Daoy (cell line): ENCODE results near the gene CFAP52. TPM values are rescaled to one million over a fixed set of nuclear protein-coding genes. Genes with fewer than 3 reads are reported as not detected.
"Not testable (repeated sequence)": the region's sequence is repeated elsewhere in the genome, so short reads cannot be mapped to it uniquely, and the experiment has no call there.

Experiments
- DNase-seq: peaks from one replicate; pipeline ENCODE4 v3.0.0-alpha.2; 2015; ENCODE audit warnings: low read depth
- total RNA-seq: library from RNA; depleted of rRNA; stranded (reverse); fragments of >200 nt; shearing (Covaris generic); gene quantifications from 2 replicates; pipeline ENCODE4 v1.2.3, GENCODE V29; 2014; rRNA removed

CFAP52 gene, protein sequence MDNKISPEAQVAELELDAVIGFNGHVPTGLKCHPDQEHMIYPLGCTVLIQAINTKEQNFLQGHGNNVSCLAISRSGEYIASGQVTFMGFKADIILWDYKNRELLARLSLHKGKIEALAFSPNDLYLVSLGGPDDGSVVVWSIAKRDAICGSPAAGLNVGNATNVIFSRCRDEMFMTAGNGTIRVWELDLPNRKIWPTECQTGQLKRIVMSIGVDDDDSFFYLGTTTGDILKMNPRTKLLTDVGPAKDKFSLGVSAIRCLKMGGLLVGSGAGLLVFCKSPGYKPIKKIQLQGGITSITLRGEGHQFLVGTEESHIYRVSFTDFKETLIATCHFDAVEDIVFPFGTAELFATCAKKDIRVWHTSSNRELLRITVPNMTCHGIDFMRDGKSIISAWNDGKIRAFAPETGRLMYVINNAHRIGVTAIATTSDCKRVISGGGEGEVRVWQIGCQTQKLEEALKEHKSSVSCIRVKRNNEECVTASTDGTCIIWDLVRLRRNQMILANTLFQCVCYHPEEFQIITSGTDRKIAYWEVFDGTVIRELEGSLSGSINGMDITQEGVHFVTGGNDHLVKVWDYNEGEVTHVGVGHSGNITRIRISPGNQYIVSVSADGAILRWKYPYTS
- total RNA-seq: not detected in 2 replicates

GRCh38 chr17:9576521-9577372 is at the start of gene CFAP52:
CFAP52 (plus strand) TSS chr17:9576642; CDS start chr17:9576696, 54 bp downstream.
- peak; percentile 73 for DNase-seq

GRCh38 chr17:9527788-9528187 is 48.7 kb upstream of the CFAP52 start:
- no peak for DNase-seq

GRCh38 chr17:9529033-9529700 is 47.3 kb upstream of the CFAP52 start:
- DNase-seq: no peak

GRCh38 chr17:9531034-9531433 is 45.4 kb upstream of the CFAP52 start:
- no peak for DNase-seq

GRCh38 chr17:9532715-9533114 is 43.7 kb upstream of the CFAP52 start:
- no peak for DNase-seq

DNA sequence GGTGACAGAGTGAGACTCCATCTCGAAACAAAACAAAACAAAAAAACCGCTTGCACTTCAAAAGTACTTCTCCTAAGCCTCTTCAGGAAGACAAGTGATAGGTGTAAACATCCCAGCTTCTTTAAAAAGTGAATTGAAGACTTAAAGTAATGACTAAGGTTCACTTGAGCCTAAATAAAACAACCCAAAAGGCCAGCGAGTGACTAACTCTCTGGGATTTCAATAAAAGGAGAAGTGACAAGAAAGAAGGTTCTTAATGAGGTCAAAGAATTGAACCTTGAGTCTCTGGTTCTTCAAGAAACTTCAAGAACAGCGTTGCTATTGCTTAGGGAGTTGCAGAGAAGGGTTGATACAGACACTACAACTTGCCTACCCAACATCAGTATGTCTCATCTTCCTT is 43.0 kb upstream of the CFAP52 start:
- DNase-seq: no peak

DNA sequence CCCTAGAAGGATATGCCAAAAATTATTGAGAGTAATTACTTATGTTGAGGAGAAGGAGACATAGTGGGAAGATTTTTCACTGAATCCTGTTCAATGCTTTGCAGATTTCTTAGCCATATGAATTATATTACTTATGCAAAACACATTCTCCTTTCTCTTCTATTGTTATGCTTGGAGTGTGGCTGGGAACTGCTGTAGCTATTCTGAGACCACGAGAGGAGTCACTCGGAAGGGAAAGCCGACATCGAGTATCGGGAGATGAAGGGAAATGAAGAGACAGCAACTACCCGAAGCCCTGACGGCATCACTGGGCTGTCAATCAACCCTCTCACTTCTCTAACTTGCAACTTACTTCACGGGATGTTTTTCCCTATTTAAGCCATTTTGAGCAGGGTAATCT is 40.4 kb upstream of the CFAP52 start:
- DNase-seq: no peak

DNA sequence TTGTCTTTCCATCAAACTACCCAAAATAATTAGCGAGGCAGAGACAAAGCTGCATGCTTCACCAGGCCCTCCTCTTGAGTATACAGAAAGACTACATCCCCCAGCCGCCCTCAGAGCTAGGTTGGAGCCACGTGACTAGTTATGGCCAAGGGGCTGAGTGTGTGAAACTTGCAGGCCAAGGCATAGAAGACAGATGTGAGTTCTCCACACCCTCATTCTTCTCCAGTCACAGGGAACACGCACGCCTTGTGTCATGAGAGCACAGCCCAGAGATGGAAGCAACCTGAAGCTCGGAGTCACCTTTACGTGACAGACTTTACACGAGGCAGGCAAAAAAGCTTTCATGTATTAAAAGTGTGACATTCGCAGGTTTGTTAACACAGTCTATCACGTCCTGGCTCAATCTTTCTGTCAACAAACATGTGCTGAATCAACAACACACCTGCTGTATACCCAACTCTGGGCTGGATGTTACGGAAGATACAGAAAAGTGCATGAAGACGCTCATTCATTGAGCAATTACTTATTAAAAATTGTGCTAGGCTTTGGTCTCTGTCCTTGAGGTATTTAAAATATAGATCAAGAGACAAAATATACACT is 39.2 kb upstream of the CFAP52 start:
- no peak for DNase-seq

GRCh38 chr17:9538626-9539025 is 37.8 kb upstream of the CFAP52 start:
- DNase-seq: no peak

GRCh38 chr17:9541718-9542117 is 34.7 kb upstream of the CFAP52 start:
- no peak for DNase-seq

- peak; percentile 12 for DNase-seq
These were observed 32.2 kb upstream of the CFAP52 start for GRCh38 chr17:9544221-9544620.

DNA sequence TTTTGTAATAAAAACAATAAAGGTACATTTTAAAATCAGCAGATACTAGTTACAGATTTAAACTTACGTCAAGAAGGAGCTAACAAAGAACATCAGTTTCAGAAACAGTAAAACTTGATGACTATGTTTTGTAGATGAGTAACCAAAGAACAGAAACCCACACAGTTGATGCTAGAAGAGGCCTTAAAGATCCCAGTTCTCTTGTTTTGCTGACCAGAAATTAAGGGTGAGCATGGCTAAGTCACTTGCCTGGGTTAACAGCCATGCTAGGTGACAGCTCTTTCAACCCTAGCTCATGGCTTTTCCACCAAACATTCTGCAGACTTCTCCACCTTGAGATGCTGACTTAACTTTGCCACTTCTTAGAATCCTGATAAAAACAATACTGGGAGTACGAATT is 27.2 kb upstream of the CFAP52 start:
- DNase-seq: no peak

DNA sequence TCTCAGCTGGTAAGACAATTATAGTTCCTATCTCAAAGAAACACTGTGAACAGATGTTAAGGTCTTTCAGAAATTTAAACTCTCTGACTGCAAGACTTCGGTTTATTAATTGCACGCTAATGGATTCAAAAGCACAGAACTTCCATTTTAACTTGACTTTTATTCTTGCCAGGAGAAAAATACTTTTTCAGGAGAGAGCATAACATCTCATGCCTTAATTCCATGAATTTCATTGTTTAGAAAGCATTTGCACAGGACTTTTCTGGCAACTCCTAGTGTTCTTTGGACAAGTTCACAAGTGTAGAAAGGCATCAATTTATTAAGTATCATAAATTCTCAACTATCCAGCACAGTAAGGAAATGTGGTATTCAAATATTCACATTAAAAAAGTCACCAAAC is 23.3 kb upstream of the CFAP52 start:
- DNase-seq: no peak

- no peak for DNase-seq
These were observed 22.8 kb upstream of the CFAP52 start for GRCh38 chr17:9553596-9553995.

GRCh38 chr17:9554715-9555114 is 21.7 kb upstream of the CFAP52 start:
- peak; percentile 46 for DNase-seq

DNA sequence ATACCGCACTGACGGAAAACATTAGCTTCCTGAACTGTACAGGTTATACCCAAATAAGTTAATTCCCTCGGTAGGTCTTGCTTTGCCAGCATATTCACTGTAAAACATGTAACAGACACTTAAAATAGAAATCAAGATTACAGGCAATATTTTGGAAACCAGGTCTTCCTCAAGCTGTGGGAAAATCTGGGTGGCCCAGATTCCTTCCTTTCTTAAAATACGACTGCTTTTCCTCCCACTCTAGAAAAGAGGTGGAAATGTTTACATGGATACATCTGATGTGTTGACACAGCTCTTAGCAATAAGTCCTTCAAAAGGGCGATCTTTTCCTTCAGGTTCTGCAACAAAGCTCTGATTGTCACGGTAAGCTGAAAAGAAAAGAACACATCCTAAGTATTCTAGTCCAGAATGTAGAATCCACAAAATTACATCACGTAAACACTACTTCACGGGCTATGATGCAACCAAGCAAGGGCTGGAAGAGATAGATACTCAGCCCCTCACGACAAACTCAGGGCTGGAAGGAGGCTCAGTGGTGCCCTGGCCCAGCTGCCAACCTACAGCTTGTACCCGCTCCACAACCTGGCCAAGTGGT is 19.2 kb upstream of the CFAP52 start:
- no peak for DNase-seq

DNA sequence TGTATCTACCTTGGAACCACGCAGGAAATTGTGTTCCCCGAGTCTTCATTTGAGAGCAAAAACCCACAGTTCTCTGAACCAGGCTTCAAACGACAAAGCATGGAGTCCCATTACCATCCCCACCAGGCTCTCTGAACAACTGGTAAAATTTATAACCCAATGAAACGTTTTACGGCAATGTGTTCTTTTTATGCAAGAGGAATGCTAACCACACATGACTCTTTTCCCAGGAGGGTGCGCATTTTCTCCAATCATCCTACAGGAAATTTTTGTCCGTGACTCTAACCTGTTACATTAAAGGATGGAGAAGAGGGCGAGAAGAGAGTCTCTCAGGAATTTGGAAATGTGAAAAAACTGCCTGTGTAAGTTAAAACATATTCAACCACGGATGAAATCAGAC is 18.6 kb upstream of the CFAP52 start:
- DNase-seq: no peak

GRCh38 chr17:9564104-9564503 is 12.3 kb upstream of the CFAP52 start:
- DNase-seq: no peak

GRCh38 chr17:9566067-9566466 is 10.4 kb upstream of the CFAP52 start:
- no peak for DNase-seq

- DNase-seq: not testable (repeated sequence)
These were observed 9.7 kb upstream of the CFAP52 start for GRCh38 chr17:9566739-9567138.

DNA sequence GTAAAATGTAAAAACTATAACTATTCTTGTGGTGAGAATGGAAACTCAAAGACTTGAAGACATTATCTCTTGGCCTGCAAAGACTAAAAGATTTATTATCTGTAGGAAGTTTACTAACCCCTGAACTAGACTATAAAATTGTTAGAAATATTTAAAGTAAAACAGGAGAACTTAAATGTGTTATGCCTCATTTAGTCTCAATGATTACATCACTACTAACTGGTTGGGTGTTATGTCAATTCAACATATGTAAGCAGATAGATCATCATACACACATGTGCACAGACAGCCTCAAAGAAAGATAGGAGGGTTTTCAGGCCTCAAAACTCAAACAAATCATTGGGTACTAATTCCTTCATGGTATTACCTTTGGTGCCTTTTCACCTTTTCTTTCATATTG is 8.4 kb upstream of the CFAP52 start:
- no peak for DNase-seq
